HL-60 (cell line): ENCODE results near the gene IDE.

Experiments used
- DNase-seq, 2 experiments: peaks; one replicate each; pipeline ENCODE4 v3.0.0-alpha.2; 2010 to 2020; ENCODE audit warnings: low read depth in 1 of 2, low spot score in 1 of 2
- H3K27ac ChIP-seq: fragments of 250-450 bp; sonication (Bioruptor Pico); replicated peaks from 2 replicates; pipeline ENCODE4 v1.5.1; 2020; ENCODE audit warnings: mild to moderate bottlenecking, moderate library complexity
- H3K27me3 ChIP-seq: fragments of 250-450 bp; sonication (Bioruptor Pico); 2 replicates; pipeline ENCODE4 v1.5.1; 2021; ENCODE audit warnings: mild to moderate bottlenecking, moderate library complexity; ENCODE audit not compliant: insufficient read depth, poor library complexity, severe bottlenecking
- H3K4me3 ChIP-seq: replicated peaks from 2 replicates; pipeline ENCODE4 v1.5.1; 2011; ENCODE audit warnings: mild to moderate bottlenecking, control low read depth, low read length; ENCODE audit not compliant: insufficient read depth
- GABPA ChIP-seq: IDR thresholded peaks from 2 replicates; pipeline ENCODE4 v1.6.1; 2012; ENCODE audit warnings: low read depth
- POLR2AphosphoS5 ChIP-seq: IDR thresholded peaks from 2 replicates; pipeline ENCODE4 v1.6.1; 2012; ENCODE audit warnings: low read depth
- SPI1 ChIP-seq: IDR thresholded peaks from 2 replicates; pipeline ENCODE4 v1.6.1; 2012; ENCODE audit warnings: low read depth, mild to moderate bottlenecking, borderline replicate concordance
- TF ChIP-seq, protein P1 (sequence below): IDR thresholded peaks from 2 replicates; pipeline ENCODE4 v1.6.1; 2012; ENCODE audit warnings: low read depth; ENCODE audit not compliant: insufficient replicate concordance
- TF ChIP-seq, protein P2 (sequence below): IDR thresholded peaks from one replicate; pipeline ENCODE4 v1.5.1; 2011; ENCODE audit warnings: low read length, control low read depth, inconsistent platforms; ENCODE audit not compliant: insufficient read depth

Gene IDE

DNA sequence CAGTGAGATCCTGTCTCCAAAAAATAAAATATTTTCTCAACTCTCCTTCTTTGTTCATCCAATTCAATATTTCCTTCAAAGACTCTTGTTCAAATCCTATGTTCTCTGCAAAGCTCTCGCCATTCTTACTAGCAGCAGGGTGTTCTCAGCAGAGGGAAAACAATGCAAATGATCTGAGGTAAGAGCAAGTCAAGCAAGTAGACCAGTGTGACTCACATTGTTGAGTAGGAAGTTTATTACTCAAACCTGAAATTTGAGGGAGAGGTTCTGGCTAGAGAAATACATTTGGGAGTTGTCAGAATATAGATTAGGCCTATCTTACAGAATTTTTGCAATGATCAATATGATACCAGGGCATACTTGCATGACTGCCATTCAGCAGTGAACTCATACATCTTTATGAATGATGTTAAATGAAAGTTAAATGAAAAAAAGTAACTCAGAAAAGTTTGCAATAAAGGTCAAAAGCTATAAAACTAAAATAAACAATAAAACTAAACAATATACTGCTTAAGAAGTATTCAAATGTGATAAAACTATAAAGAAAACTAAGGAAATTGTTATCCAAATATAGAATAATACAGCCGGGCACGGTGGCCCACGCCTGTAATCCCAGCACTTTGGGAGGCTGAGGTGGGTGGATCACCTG is 5.8 kb downstream of the IDE start:
- H3K4me3 ChIP-seq: no peak overlapping the region
- no peak for DNase-seq
- TF ChIP-seq, protein P1, sequence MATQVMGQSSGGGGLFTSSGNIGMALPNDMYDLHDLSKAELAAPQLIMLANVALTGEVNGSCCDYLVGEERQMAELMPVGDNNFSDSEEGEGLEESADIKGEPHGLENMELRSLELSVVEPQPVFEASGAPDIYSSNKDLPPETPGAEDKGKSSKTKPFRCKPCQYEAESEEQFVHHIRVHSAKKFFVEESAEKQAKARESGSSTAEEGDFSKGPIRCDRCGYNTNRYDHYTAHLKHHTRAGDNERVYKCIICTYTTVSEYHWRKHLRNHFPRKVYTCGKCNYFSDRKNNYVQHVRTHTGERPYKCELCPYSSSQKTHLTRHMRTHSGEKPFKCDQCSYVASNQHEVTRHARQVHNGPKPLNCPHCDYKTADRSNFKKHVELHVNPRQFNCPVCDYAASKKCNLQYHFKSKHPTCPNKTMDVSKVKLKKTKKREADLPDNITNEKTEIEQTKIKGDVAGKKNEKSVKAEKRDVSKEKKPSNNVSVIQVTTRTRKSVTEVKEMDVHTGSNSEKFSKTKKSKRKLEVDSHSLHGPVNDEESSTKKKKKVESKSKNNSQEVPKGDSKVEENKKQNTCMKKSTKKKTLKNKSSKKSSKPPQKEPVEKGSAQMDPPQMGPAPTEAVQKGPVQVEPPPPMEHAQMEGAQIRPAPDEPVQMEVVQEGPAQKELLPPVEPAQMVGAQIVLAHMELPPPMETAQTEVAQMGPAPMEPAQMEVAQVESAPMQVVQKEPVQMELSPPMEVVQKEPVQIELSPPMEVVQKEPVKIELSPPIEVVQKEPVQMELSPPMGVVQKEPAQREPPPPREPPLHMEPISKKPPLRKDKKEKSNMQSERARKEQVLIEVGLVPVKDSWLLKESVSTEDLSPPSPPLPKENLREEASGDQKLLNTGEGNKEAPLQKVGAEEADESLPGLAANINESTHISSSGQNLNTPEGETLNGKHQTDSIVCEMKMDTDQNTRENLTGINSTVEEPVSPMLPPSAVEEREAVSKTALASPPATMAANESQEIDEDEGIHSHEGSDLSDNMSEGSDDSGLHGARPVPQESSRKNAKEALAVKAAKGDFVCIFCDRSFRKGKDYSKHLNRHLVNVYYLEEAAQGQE: no peak
- TF ChIP-seq GABPA (no peak), SPI1 (no peak), POLR2AphosphoS5 (no peak)
- TF ChIP-seq, protein P2, sequence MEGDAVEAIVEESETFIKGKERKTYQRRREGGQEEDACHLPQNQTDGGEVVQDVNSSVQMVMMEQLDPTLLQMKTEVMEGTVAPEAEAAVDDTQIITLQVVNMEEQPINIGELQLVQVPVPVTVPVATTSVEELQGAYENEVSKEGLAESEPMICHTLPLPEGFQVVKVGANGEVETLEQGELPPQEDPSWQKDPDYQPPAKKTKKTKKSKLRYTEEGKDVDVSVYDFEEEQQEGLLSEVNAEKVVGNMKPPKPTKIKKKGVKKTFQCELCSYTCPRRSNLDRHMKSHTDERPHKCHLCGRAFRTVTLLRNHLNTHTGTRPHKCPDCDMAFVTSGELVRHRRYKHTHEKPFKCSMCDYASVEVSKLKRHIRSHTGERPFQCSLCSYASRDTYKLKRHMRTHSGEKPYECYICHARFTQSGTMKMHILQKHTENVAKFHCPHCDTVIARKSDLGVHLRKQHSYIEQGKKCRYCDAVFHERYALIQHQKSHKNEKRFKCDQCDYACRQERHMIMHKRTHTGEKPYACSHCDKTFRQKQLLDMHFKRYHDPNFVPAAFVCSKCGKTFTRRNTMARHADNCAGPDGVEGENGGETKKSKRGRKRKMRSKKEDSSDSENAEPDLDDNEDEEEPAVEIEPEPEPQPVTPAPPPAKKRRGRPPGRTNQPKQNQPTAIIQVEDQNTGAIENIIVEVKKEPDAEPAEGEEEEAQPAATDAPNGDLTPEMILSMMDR: no peak
- H3K27ac ChIP-seq: no peak overlapping the region
- no peaks in the 10 kb centered on the region for H3K27me3 ChIP-seq

DNA sequence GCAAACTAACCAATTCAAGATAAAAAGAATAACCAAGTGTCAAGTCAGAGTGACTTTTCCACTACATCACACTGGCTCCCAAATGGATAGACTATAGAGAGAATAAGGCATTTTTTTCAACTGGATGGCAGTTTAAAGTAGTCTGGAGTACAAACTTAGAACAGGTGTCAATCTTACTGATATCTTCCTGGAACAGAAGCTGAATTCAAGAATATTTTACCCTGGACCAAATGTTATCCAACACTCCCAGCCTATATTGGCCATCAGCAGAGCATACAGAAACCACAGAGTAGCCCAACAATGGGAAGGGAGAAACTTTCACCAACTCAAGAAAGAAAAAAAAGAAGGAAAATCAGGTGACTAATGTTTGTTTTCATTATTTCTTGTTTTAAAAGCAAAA is 11.5 kb downstream of the IDE start:
- Histone ChIP-seq H3K4me3 (no peak overlapping the region), H3K27ac (no peak overlapping the region), H3K27me3 (no peaks in the 10 kb centered on the region)
- TF ChIP-seq SPI1 (no peak), GABPA (no peak), POLR2AphosphoS5 (no peak)
- TF ChIP-seq, protein P2: no peak
- TF ChIP-seq, protein P1: no peak
- DNase-seq: no peak

DNA sequence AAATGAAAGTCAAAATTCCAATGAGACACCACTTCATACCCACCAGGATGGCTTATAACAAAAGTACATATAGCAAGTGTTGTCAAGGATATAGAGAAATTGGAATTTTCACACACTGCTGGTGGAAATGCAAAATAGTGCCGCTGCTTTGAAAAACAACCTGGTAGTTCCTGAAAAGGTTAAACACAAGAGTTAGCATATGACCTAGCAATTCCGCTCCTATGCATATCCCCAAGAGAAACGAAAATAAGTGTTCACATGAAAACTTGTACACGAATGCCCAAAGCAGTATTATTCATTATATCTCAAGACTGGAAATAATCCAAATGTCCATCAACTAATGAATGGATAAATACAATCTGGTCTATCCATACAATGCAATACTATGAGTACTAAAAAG is 14.8 kb downstream of the IDE start:
- Histone ChIP-seq H3K27me3 (no peaks in the 10 kb centered on the region), H3K4me3 (no peak overlapping the region), H3K27ac (no peak overlapping the region)
- no peak for DNase-seq
- TF ChIP-seq POLR2AphosphoS5: no peak
- no peak for TF ChIP-seq SPI1
- no peak for TF ChIP-seq GABPA
- TF ChIP-seq, protein P1: no peak
- TF ChIP-seq, protein P2: no peak
